ENCODE results near the gene RHOBTB1.

The RHOBTB1 gene

GRCh38 chr10:60964257-60965235 is 20.6 kb upstream of the RHOBTB1 start (continued):
- TF ChIP-seq ZBTB10 (tag by site-specific recombination; IDR thresholded peaks at IDR 0.05) (no peak), SP3 (tag by site-specific recombination; IDR thresholded peaks at IDR 0.05) (no peak), YY1 (tag by site-specific recombination; IDR thresholded peaks at IDR 0.05) (no peak), ZNF223 (tag by site-specific recombination; IDR thresholded peaks at IDR 0.05) (no peak), ZNF510 (tag by site-specific recombination; IDR thresholded peaks at IDR 0.05; ENCODE audit: insufficient replicate concordance) (no peak), FEZF1 (tag by site-specific recombination; IDR thresholded peaks at IDR 0.05) (no peak), ZNF571 (tag by site-specific recombination; IDR thresholded peaks at IDR 0.05) (no peak), ZNF112 (tag by site-specific recombination; IDR thresholded peaks at IDR 0.05) (no peak), SP7 (tag by site-specific recombination; IDR thresholded peaks at IDR 0.05) (0 out of 2 replicates have a peak, but pooled peaks have one; percentile 18), ZNF76 (tag by site-specific recombination; IDR thresholded peaks at IDR 0.05; ENCODE audit: borderline replicate concordance, low read depth) (no peak), SALL2 (tag by site-specific recombination; IDR thresholded peaks at IDR 0.05; ENCODE audit: borderline replicate concordance) (no peak), RBAK (tag by site-specific recombination; IDR thresholded peaks at IDR 0.05) (no peak), HOXA7 (CRISPR knock-in tag; IDR thresholded peaks at IDR 0.05; ENCODE audit: borderline replicate concordance) (no peak), ZBTB21 (tag by site-specific recombination; IDR thresholded peaks at IDR 0.05) (no peak), ZNF658 (tag by site-specific recombination; IDR thresholded peaks at IDR 0.05) (no peak), ZNF10 (tag by site-specific recombination; IDR thresholded peaks at IDR 0.05) (peak; percentile 49; the same call in 1 of the 2 replicates), ZNF560 (tag by site-specific recombination; IDR thresholded peaks at IDR 0.05; ENCODE audit: borderline replicate concordance) (no peak), ZEB2 (tag by site-specific recombination; IDR thresholded peaks at IDR 0.05) (peak; percentile 44; the same call in 1 of the 2 replicates), ZNF140 (tag by site-specific recombination; IDR thresholded peaks at IDR 0.05) (no peak), ZNF426 (tag by site-specific recombination; IDR thresholded peaks at IDR 0.05) (no peak), AEBP2 (tag by site-specific recombination; IDR thresholded peaks at IDR 0.05; ENCODE audit: borderline replicate concordance) (no peak), ATF2 (tag by site-specific recombination; IDR thresholded peaks at IDR 0.05; ENCODE audit: low read depth) (no peak)

All from HEK293 (cell line).